ENCODE results near the gene KIAA0586.

DNA sequence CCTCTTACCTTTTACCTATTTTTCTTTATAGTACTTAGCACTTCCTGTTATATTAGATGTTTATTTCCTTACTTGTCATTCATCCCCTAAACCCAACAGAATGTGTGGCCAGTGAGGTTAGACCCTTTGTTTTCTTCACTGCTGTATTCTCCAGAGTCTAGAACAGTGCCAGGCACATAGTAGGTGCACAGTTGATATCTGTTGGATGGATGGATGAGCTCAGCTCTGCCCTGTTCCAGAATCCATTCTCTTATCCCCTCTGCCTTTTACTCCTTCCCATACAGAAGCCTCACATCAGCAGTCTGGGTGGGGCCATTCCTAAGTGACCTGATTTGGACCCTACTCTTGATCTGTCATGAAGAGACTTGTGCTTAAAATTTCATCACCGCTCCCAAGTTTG, 115.7 kb downstream of the KIAA0586 start:
- TF ChIP-seq, protein P1, sequence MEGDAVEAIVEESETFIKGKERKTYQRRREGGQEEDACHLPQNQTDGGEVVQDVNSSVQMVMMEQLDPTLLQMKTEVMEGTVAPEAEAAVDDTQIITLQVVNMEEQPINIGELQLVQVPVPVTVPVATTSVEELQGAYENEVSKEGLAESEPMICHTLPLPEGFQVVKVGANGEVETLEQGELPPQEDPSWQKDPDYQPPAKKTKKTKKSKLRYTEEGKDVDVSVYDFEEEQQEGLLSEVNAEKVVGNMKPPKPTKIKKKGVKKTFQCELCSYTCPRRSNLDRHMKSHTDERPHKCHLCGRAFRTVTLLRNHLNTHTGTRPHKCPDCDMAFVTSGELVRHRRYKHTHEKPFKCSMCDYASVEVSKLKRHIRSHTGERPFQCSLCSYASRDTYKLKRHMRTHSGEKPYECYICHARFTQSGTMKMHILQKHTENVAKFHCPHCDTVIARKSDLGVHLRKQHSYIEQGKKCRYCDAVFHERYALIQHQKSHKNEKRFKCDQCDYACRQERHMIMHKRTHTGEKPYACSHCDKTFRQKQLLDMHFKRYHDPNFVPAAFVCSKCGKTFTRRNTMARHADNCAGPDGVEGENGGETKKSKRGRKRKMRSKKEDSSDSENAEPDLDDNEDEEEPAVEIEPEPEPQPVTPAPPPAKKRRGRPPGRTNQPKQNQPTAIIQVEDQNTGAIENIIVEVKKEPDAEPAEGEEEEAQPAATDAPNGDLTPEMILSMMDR (IDR thresholded peaks at IDR 0.05): no peak
- TF ChIP-seq POLR2A (IDR thresholded peaks at IDR 0.05): no peak

Measured in breast epithelium (tissue), 3 donors.